GM21528 (cell line): Measurements from ENCODE around the gene ZNF608.

Experiments used
- ATAC-seq: cut with Tn5 transposase; IDR thresholded peaks from one replicate; pipeline ENCODE4 v1.9.1; 2021; ENCODE audit warnings: mild to moderate bottlenecking, moderate library complexity; ENCODE audit not compliant: unreplicated experiment, low FRiP score

ZNF608 gene

GRCh38 chr5:124724357-124725039 is 21.9 kb downstream of the ZNF608 start:
- ATAC-seq: peak; percentile 56

GRCh38 chr5:124721229-124721735 is 25.2 kb downstream of the ZNF608 start:
- no peak for ATAC-seq

- no peak for ATAC-seq
These were observed 25.8 kb downstream of the ZNF608 start for GRCh38 chr5:124720593-124720992.

GRCh38 chr5:124719113-124719967 is 27.1 kb downstream of the ZNF608 start:
- ATAC-seq: no peak

- no peak for ATAC-seq
These were observed 28.1 kb downstream of the ZNF608 start for GRCh38 chr5:124718380-124718789.

GRCh38 chr5:124716169-124716568 is 30.3 kb downstream of the ZNF608 start:
- ATAC-seq: no peak

GRCh38 chr5:124714910-124715309 is 31.5 kb downstream of the ZNF608 start:
- ATAC-seq: no peak

- ATAC-seq: no peak
These were observed 32.8 kb downstream of the ZNF608 start for GRCh38 chr5:124713595-124713994.

- ATAC-seq: no peak
These were observed 33.6 kb downstream of the ZNF608 start for GRCh38 chr5:124712731-124713305.

GRCh38 chr5:124708086-124708485 is 38.4 kb downstream of the ZNF608 start:
- ATAC-seq: no peak

GRCh38 chr5:124707520-124707919 is 38.9 kb downstream of the ZNF608 start:
- ATAC-seq: no peak

- no peak for ATAC-seq
These were observed 39.6 kb downstream of the ZNF608 start for GRCh38 chr5:124706729-124707361.

- no peak for ATAC-seq
These were observed 40.4 kb downstream of the ZNF608 start for GRCh38 chr5:124706051-124706450.

GRCh38 chr5:124705577-124705976 is 40.9 kb downstream of the ZNF608 start:
- no peak for ATAC-seq

GRCh38 chr5:124704594-124705284 is 41.7 kb downstream of the ZNF608 start:
- peak; percentile 78 for ATAC-seq

GRCh38 chr5:124703995-124704394 is 42.4 kb downstream of the ZNF608 start:
- ATAC-seq: no peak

- peak; percentile 30 for ATAC-seq
These were observed 43.9 kb downstream of the ZNF608 start for GRCh38 chr5:124702525-124702924.

- ATAC-seq: no peak
These were observed 44.5 kb downstream of the ZNF608 start for GRCh38 chr5:124701873-124702425.

GRCh38 chr5:124701016-124701415 is 45.4 kb downstream of the ZNF608 start:
- no peak for ATAC-seq

GRCh38 chr5:124700333-124700732 is 46.1 kb downstream of the ZNF608 start:
- no peak for ATAC-seq
